Hematopoietic multipotent progenitor cell (in vitro differentiated cells): ENCODE measurements around the gene PAX2. TPM values are rescaled to one million over a fixed set of nuclear protein-coding genes. Genes with fewer than 3 reads are reported as not detected.
A peak's percentile ranks its signal among the peaks of the same experiment; 100 is the strongest.

ENCODE experiments used
- DNase-seq, 3 donors: peaks; one replicate each; pipeline ENCODE4 v3.0.0-alpha.2; 2011 to 2015; ENCODE audit warnings: low read depth in 2 of 3, low spot score in 2 of 3
- total RNA-seq: library from RNA; depleted of rRNA; stranded (reverse); fragments of >200 nt; gene quantifications from one replicate; pipeline ENCODE4 v1.2.3, GENCODE V29; 2012

PAX2 gene
- total RNA-seq, 1 donor, result not detected

DNA sequence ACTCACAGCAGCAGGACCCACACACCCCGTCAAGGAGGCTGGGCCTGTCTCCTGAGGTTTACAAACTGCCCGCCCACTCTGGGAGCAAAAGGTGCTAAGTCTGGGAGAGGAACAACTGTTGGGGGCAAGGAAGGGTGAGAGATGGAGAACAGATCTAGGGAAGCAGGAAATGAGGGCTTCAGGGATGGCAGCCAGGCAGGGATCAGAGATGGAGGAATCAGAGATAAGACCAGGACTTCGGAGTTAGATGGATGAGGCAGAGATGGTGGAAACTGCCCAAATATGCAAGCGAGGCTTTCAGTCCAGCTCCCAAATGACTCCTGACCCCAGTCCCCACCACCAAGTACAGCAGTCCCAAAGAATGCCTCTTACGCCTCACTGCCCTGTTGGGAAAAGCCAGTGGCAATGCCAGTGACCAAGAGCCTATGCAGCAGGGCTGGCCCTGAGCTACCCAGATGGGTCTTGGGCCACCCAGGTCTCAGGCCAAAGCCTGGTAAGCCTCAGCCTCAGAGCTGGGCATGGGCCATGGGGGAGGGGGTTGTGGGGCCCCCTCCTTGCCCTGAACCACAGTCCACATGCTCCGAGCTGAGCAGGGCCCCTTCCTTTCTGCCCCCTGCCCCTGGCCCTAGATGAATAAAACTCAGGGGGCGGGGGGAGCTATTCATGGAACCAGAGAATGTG lies 127.9 kb downstream of the PAX2 start:
- DNase-seq, result no peak

- no peak for DNase-seq
These were observed 128.5 kb downstream of the PAX2 start for GRCh38 chr10:100873827-100874326.

DNA sequence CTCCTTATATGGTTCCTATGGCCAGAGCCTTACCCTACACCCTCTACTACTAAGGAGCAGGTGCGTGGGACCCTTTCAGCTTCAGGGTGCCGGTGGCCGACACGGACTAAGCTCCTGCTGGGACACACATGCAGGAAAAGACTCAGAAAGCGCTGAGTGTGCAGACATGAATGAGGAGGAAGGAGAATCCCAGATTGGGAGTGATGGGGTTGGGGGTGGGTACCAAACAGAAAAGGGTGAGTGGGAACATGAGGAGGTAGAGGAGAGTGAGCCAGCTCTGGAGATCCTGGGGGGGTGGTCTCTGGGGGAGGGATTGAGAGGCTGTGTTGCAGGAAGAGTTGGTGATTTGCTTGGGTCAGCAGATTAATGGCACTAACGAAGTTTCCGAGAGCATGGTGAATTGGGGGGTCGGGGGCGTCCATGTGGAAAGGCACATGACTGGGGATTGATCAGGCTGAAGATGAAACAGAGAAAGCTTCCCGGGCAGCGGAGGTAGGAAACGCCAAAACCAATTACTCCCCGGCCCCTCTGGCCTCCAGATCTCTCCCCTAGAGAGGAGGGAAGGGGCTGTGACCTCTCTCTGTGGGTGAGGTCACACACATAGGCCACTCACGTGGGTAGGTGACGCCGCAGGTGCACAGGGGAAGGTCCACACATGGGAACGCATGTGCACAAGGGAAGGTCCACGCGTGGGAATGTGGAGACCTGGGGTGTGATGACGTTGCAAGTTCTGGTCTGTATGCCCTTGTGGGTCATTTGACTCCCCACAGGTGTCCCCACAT lies 129.5 kb downstream of the PAX2 start:
- no peak for DNase-seq

DNA sequence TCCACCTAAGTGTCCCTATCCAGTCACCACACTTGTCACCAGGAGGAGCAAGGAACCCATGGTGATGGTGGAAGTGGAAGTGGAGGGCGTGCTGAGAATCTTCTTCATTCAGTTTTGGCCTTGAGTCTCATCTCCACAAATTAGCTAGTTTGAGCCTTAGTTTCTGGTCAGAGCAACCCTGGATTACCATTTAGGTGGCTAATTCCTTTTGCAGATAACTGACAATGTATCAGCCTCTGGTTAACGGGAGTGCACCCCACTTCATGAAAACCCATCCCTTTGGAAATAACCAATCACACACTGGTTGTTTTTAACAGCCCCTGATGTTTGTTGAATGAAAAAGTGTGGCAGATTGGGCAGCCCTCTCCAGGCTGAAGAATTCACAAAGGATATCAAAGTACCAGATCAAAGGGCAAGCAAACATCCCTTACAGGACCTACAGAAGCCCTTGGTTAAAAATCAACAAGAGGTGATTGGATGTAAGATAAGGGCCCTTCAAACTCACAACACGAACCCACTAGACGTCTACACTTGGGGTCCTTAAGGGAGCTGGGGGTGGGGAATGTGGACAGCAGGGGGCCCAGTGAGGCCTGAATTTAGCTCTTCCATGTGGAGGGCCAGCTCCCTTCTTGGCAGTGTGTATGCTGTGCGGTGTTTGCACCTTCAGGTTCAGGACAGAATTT lies 130.2 kb downstream of the PAX2 start:
- DNase-seq, result no peak

GRCh38 chr10:100876585-100877460 lies 131.4 kb downstream of the PAX2 start:
- no peak for DNase-seq

DNA sequence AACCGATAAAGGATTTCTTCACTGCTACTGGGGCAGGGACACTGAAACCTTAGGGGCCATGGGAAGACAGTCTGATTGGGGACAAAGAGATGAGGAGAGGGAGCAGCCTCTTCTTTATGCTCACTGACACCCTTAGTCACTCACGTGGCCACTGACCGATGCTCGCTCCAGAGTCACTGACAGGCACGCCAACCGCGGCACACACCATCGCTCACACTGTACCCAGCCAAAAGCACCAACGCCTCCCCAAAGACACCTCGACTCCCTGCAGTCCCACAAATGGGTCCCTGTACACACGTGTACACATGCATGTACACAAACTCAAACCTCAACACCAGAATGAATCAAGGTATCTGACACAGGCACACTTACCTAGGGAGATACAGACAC lies 132.1 kb downstream of the PAX2 start:
- no peak for DNase-seq

DNA sequence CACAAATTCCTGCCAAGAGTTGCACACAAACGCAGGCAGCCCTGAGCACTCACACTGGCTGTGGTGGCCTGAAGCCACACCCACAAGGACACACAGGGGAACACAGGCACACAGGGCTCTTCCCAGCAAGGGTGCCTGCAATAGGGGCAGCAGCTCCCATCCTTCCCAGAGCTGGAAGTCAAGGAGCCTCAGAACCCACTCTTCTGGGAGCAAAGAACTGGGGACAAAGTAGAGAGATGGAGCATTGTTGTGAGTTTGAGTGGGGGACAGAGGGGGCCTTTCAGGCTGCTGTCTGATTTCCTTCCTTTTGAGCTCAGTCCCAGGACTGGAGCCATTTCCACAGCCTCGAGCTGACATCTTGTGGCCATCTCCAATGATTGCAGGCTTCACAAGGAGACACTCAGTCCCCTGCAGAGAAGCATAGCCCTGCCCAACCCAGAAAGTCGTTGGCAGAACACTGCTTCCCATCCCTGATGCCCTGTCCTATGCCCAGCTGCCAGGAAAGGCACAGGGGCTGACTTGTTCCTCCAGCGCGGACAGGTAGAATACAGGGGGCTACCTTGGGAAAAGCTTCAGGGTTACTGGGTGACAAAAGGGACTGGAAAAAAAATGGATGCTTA lies 133.0 kb downstream of the PAX2 start:
- peak in 2 of 3 donors; percentile 66 to 84 for DNase-seq

Other genes with a start within 250 kb of the PAX2 start
- 9.7 TPM for gene SEC31B, start 225.7 kb upstream of the PAX2 start, total RNA-seq
- gene NDUFB8, start 215.7 kb upstream of the PAX2 start, total RNA-seq, result 158 TPM
- gene HIF1AN, start 209.6 kb upstream of the PAX2 start, total RNA-seq, result 14.0 TPM
- gene SLF2, start 167.4 kb downstream of the PAX2 start, total RNA-seq, result 9.2 TPM
- 0.54 TPM for gene SEMA4G, start 223.9 kb downstream of the PAX2 start, total RNA-seq
- 81.6 TPM for gene MRPL43, start 241.9 kb downstream of the PAX2 start, total RNA-seq
- gene TWNK, start 242.0 kb downstream of the PAX2 start, total RNA-seq, result 13.2 TPM